VCaP (cell line): ENCODE results near the gene ATL2.

Experiments used
- H3K27ac ChIP-seq: fragments of 450-650 bp; 2 replicates; pipeline ENCODE4 v1.5.1; 2017
- CTCF ChIP-seq: fragments of 450-650 bp; conservative IDR thresholded peaks from 2 replicates; pipeline ENCODE4 v1.5.1; 2017; ENCODE audit warnings: mild to moderate bottlenecking, moderate library complexity

Gene ATL2

GRCh38 chr2:38254796-38255195, 122.3 kb downstream of the ATL2 start:
- H3K27ac ChIP-seq: no peak overlapping the region
- no peak for TF ChIP-seq CTCF

GRCh38 chr2:38251940-38252339, 125.1 kb downstream of the ATL2 start:
- no peak for TF ChIP-seq CTCF
- H3K27ac ChIP-seq: no peak overlapping the region

GRCh38 chr2:38248707-38249106, 128.4 kb downstream of the ATL2 start:
- no peak for TF ChIP-seq CTCF
- H3K27ac ChIP-seq: no peak overlapping the region

- no peak overlapping the region for H3K27ac ChIP-seq
- TF ChIP-seq CTCF: no peak
Observed at GRCh38 chr2:38248255-38248654, 128.8 kb downstream of the ATL2 start.

GRCh38 chr2:38246105-38246504, 131.0 kb downstream of the ATL2 start:
- no peak for TF ChIP-seq CTCF

GRCh38 chr2:38245114-38245641, 131.9 kb downstream of the ATL2 start:
- no peak overlapping the region for H3K27ac ChIP-seq
- TF ChIP-seq CTCF: no peak

More at GRCh38 chr2:38246105-38246504, 131.0 kb downstream of the ATL2 start:
- no peak overlapping the region for H3K27ac ChIP-seq

GRCh38 chr2:38244301-38244700, 132.8 kb downstream of the ATL2 start:
- no peak overlapping the region for H3K27ac ChIP-seq
- no peak for TF ChIP-seq CTCF
